WI38 (cell line): ENCODE measurements around the gene GRID1.

ENCODE experiments used
- H3K4me3 ChIP-seq: 2 replicates; pipeline ENCODE4 v1.5.1; 2011; ENCODE audit warnings: low read depth, mild to moderate bottlenecking, control low read depth, low read length
- TF ChIP-seq, protein P1 (sequence below): IDR thresholded peaks from 2 replicates; pipeline ENCODE4 v1.5.1; 2012; ENCODE audit warnings: low read depth, mild to moderate bottlenecking, control low read depth, low read length

Gene GRID1

GRCh38 chr10:85921789-85922188 is 444.8 kb downstream of the GRID1 start:
- TF ChIP-seq, protein P1, sequence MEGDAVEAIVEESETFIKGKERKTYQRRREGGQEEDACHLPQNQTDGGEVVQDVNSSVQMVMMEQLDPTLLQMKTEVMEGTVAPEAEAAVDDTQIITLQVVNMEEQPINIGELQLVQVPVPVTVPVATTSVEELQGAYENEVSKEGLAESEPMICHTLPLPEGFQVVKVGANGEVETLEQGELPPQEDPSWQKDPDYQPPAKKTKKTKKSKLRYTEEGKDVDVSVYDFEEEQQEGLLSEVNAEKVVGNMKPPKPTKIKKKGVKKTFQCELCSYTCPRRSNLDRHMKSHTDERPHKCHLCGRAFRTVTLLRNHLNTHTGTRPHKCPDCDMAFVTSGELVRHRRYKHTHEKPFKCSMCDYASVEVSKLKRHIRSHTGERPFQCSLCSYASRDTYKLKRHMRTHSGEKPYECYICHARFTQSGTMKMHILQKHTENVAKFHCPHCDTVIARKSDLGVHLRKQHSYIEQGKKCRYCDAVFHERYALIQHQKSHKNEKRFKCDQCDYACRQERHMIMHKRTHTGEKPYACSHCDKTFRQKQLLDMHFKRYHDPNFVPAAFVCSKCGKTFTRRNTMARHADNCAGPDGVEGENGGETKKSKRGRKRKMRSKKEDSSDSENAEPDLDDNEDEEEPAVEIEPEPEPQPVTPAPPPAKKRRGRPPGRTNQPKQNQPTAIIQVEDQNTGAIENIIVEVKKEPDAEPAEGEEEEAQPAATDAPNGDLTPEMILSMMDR, result no peak

GRCh38 chr10:85920311-85920710 is 446.3 kb downstream of the GRID1 start:
- TF ChIP-seq, protein P1, result no peak
- no peak overlapping the region for H3K4me3 ChIP-seq

More at GRCh38 chr10:85921789-85922188, 444.8 kb downstream of the GRID1 start:
- H3K4me3 ChIP-seq, result no peak overlapping the region

GRCh38 chr10:85919491-85920021 is 447.0 kb downstream of the GRID1 start:
- TF ChIP-seq, protein P1, result no peak

DNA sequence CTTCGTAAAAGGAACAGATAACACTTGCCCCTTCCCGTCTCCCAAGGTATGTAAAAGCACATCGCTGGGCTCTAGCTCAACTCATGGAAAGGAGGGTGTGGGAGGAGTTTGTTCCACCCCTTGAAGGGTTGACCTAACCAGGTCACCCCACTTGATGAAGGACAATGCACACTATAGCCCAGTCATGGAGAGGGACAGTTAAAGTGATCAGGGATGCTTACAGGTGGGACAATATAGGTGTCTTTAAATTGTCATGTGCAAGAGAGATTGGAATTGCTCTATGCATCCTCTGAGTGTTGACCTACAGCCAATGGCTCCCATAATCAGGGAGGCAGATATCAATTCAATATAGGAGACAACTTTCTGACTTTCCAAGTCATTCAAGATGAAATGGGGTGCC is 448.2 kb downstream of the GRID1 start:
- TF ChIP-seq, protein P1, result no peak
- no peak overlapping the region for H3K4me3 ChIP-seq

More at GRCh38 chr10:85919491-85920021, 447.0 kb downstream of the GRID1 start:
- H3K4me3 ChIP-seq, result no peak overlapping the region

DNA sequence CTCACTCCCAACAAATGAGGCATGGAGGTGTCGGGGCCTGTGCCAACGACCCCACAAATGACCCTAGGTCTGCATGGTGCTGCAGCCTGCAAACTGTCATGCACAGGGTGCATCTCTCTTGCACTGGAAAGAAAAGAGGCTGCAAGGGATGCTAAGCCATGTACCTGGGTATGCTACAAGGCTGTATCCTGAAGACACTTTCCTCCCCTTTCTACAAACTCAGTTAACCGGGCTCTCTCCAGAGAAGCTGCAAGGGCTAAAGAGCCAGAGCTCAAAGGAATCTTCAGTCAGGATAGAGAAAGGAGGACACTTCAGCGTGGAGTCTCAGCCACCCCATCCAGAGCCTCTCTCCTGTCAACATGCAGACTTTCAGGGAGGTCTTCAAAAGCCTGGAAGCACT is 449.0 kb downstream of the GRID1 start:
- TF ChIP-seq, protein P1, result no peak
- no peak overlapping the region for H3K4me3 ChIP-seq

- TF ChIP-seq, protein P1, result no peak
- no peak overlapping the region for H3K4me3 ChIP-seq
Observed at GRCh38 chr10:85916994-85917573, 449.5 kb downstream of the GRID1 start.

- TF ChIP-seq, protein P1, result no peak
- no peak overlapping the region for H3K4me3 ChIP-seq
Observed at GRCh38 chr10:85916286-85916685, 450.3 kb downstream of the GRID1 start.
